ENCODE data around the gene DDHD1. TPM values are rescaled to one million over a fixed set of nuclear protein-coding genes. Genes with fewer than 3 reads are reported as not detected.

DDHD1 gene
- total RNA-seq, 1 donor from 2014 or later = 14.5 TPM

DNA sequence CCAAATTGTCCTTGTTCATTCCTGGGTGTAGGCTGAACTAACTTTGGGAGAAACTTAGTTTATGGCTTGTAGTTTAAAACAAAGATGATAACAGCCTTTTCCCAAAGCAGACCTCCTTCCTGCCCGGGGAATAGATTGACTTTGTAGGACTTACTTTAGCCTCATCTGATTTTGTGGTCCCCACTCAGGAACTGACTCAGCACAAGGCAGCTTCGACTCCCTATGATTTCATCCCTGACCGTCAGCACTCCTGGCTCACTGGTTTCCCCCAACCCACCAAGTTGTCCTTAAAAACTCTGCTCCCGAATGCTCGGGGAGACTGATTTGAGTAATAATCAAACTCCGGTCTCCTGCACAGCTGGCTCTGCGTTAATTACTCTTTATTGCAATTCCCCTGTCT lies 40.1 kb upstream of the DDHD1 start:
- Mint-ChIP-seq H3K4me1 (ENCODE audit: low read depth, unreplicated experiment) (peaks cover 29% of the 10 kb centered on the region), H3K4me3 (ENCODE audit: unreplicated experiment) (no peak overlapping the region), H3K27ac (ENCODE audit: unreplicated experiment) (peak overlapping the region; percentile 51), H3K9me3 (ENCODE audit: unreplicated experiment) (no peaks in the 10 kb centered on the region), H3K36me3 (ENCODE audit: low read depth, unreplicated experiment) (no peaks in the 10 kb centered on the region), H3K27me3 (ENCODE audit: low read depth, unreplicated experiment) (no peaks in the 10 kb centered on the region)
- Histone ChIP-seq H3K36me3 (ENCODE audit: insufficient read depth, low read length) (no peaks in the 10 kb centered on the region), H3K4me3 (ENCODE audit: insufficient read depth, low read depth, low read length) (no peak overlapping the region), H3K9ac (ENCODE audit: low read length) (no peak overlapping the region), H3K4me1 (ENCODE audit: insufficient read depth, low read length) (peaks cover 10% of the 10 kb centered on the region), H2AFZ (ENCODE audit: low read depth, low read length) (no peak overlapping the region), H3K27me3 (ENCODE audit: insufficient read depth, low read length) (peaks cover 4% of the 10 kb centered on the region), H3K4me2 (ENCODE audit: low read length) (peak overlapping the region; percentile 23), H3K27ac (ENCODE audit: low read depth, low read length) (no peak overlapping the region), H4K20me1 (ENCODE audit: insufficient read depth, low read length) (no peaks in the 10 kb centered on the region), H3K79me2 (ENCODE audit: insufficient read depth, low read length) (no peaks in the 10 kb centered on the region), H3K9me3 (ENCODE audit: insufficient read depth, low read depth, low read length) (no peaks in the 10 kb centered on the region)
- peak; percentile 72 for DNase-seq (ENCODE audit: low read depth)
- TF ChIP-seq EZH2 (IDR thresholded peaks at IDR 0.05; ENCODE audit: insufficient read depth, low read length) = no peak
- TF ChIP-seq, protein P1, sequence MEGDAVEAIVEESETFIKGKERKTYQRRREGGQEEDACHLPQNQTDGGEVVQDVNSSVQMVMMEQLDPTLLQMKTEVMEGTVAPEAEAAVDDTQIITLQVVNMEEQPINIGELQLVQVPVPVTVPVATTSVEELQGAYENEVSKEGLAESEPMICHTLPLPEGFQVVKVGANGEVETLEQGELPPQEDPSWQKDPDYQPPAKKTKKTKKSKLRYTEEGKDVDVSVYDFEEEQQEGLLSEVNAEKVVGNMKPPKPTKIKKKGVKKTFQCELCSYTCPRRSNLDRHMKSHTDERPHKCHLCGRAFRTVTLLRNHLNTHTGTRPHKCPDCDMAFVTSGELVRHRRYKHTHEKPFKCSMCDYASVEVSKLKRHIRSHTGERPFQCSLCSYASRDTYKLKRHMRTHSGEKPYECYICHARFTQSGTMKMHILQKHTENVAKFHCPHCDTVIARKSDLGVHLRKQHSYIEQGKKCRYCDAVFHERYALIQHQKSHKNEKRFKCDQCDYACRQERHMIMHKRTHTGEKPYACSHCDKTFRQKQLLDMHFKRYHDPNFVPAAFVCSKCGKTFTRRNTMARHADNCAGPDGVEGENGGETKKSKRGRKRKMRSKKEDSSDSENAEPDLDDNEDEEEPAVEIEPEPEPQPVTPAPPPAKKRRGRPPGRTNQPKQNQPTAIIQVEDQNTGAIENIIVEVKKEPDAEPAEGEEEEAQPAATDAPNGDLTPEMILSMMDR (IDR thresholded peaks at IDR 0.05; ENCODE audit: insufficient read depth, low read depth, low read length) = no peak
- peak; percentile 43 for FAIRE-seq

- Mint-ChIP-seq H3K36me3 (ENCODE audit: low read depth, unreplicated experiment) (no peaks in the 10 kb centered on the region), H3K4me1 (ENCODE audit: low read depth, unreplicated experiment) (peaks cover 29% of the 10 kb centered on the region)
- TF ChIP-seq EZH2 (IDR thresholded peaks at IDR 0.05; ENCODE audit: insufficient read depth, low read length) = no peak
- TF ChIP-seq, protein P1 (IDR thresholded peaks at IDR 0.05; ENCODE audit: insufficient read depth, low read depth, low read length) = no peak
These were observed 39.1 kb upstream of the DDHD1 start for GRCh38 chr14:53192052-53192760.

DNA sequence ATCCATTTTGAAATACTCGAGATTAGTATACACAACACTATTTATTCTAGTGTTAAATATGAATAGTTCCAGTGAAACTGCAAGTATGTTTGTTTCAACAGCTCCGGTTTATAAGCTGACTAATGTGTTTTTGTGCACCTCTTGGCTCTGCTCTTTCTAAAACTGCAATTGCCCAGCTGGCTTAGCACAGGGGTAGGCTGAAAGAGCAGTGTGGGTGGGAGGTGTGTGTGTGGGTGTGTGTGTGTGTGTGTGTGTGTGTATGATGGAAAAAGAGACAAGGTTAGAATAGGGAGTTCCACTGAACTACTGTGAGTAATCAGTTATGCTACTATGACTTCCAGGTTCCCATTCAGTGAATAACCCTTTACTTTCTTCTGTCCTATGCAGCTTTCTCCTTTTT lies 37.8 kb upstream of the DDHD1 start:
- Histone ChIP-seq H3K36me3 (ENCODE audit: insufficient read depth, low read length) (no peaks in the 10 kb centered on the region), H3K27ac (ENCODE audit: low read depth, low read length) (no peak overlapping the region), H3K79me2 (ENCODE audit: insufficient read depth, low read length) (no peaks in the 10 kb centered on the region), H3K4me3 (ENCODE audit: insufficient read depth, low read depth, low read length) (no peak overlapping the region), H2AFZ (ENCODE audit: low read depth, low read length) (no peak overlapping the region), H3K4me2 (ENCODE audit: low read length) (no peak overlapping the region), H4K20me1 (ENCODE audit: insufficient read depth, low read length) (no peaks in the 10 kb centered on the region), H3K27me3 (ENCODE audit: insufficient read depth, low read length) (no peaks in the 10 kb centered on the region), H3K9me3 (ENCODE audit: insufficient read depth, low read depth, low read length) (no peaks in the 10 kb centered on the region), H3K9ac (ENCODE audit: low read length) (no peak overlapping the region), H3K4me1 (ENCODE audit: insufficient read depth, low read length) (peaks cover 10% of the 10 kb centered on the region)
- peaks cover 29% of the 10 kb centered on the region for H3K4me1 Mint-ChIP-seq (ENCODE audit: low read depth, unreplicated experiment)
- FAIRE-seq (no peak), DNase-seq (ENCODE audit: low read depth) (peak; percentile 34)
- H3K36me3 Mint-ChIP-seq (ENCODE audit: low read depth, unreplicated experiment) = no peaks in the 10 kb centered on the region
- no peak for TF ChIP-seq EZH2 (IDR thresholded peaks at IDR 0.05; ENCODE audit: insufficient read depth, low read length)
- TF ChIP-seq, protein P1 (IDR thresholded peaks at IDR 0.05; ENCODE audit: insufficient read depth, low read depth, low read length) = no peak
- no peaks in the 10 kb centered on the region for H3K9me3 Mint-ChIP-seq (ENCODE audit: unreplicated experiment)
- no peak overlapping the region for H3K4me3 Mint-ChIP-seq (ENCODE audit: unreplicated experiment)
- H3K27me3 Mint-ChIP-seq (ENCODE audit: low read depth, unreplicated experiment) = no peaks in the 10 kb centered on the region
- H3K27ac Mint-ChIP-seq (ENCODE audit: unreplicated experiment) = no peak overlapping the region

More at GRCh38 chr14:53192052-53192760, 39.1 kb upstream of the DDHD1 start:
- Histone ChIP-seq H3K27ac (ENCODE audit: low read depth, low read length) (no peak overlapping the region), H3K79me2 (ENCODE audit: insufficient read depth, low read length) (no peaks in the 10 kb centered on the region), H3K4me3 (ENCODE audit: insufficient read depth, low read depth, low read length) (no peak overlapping the region), H3K4me2 (ENCODE audit: low read length) (no peak overlapping the region), H3K36me3 (ENCODE audit: insufficient read depth, low read length) (no peaks in the 10 kb centered on the region), H3K9me3 (ENCODE audit: insufficient read depth, low read depth, low read length) (no peaks in the 10 kb centered on the region), H2AFZ (ENCODE audit: low read depth, low read length) (no peak overlapping the region), H4K20me1 (ENCODE audit: insufficient read depth, low read length) (no peaks in the 10 kb centered on the region), H3K27me3 (ENCODE audit: insufficient read depth, low read length) (no peaks in the 10 kb centered on the region), H3K4me1 (ENCODE audit: insufficient read depth, low read length) (peaks cover 10% of the 10 kb centered on the region), H3K9ac (ENCODE audit: low read length) (no peak overlapping the region)
- DNase-seq (ENCODE audit: low read depth) (peak; percentile 16), FAIRE-seq (no peak)
- no peaks in the 10 kb centered on the region for H3K9me3 Mint-ChIP-seq (ENCODE audit: unreplicated experiment)
- peak overlapping the region; percentile 64 for H3K27ac Mint-ChIP-seq (ENCODE audit: unreplicated experiment)
- no peak overlapping the region for H3K4me3 Mint-ChIP-seq (ENCODE audit: unreplicated experiment)
- no peaks in the 10 kb centered on the region for H3K27me3 Mint-ChIP-seq (ENCODE audit: low read depth, unreplicated experiment)

All from astrocyte (in vitro differentiated cells and primary cell).